Measurements from ENCODE around the gene TM2D3.

Gene TM2D3

GRCh38 chr15:101625184-101625583 is 27.0 kb downstream of the TM2D3 start:
- DNase-seq (ENCODE audit: extremely low spot score) = no peak
- POLR2A ChIA-PET = no interaction called here
- TF ChIP-seq HDGF (IDR thresholded peaks at IDR 0.05; ENCODE audit: borderline replicate concordance) = no peak
- no peak for TF ChIP-seq FOXM1 (IDR thresholded peaks at IDR 0.05; ENCODE audit: borderline replicate concordance)
- TF ChIP-seq ELF4 (IDR thresholded peaks at IDR 0.05) = no peak
- TF ChIP-seq L3MBTL2 (conservative IDR thresholded peaks at IDR 0.05) = no peak
- TF ChIP-seq FOXK2 (IDR thresholded peaks at IDR 0.05) = no peak
- no peak for TF ChIP-seq BHLHE40 (IDR thresholded peaks at IDR 0.05; ENCODE audit: borderline replicate concordance)
- no peak for TF ChIP-seq LEF1 (IDR thresholded peaks at IDR 0.05; ENCODE audit: borderline replicate concordance)
- TF ChIP-seq TARDBP (IDR thresholded peaks at IDR 0.05) = no peak
- no peak for TF ChIP-seq SP1 (IDR thresholded peaks at IDR 0.05)
- no peak for TF ChIP-seq FOXA1 (IDR thresholded peaks at IDR 0.05)
- TF ChIP-seq ARNT (IDR thresholded peaks at IDR 0.05) = no peak
- TF ChIP-seq CTBP1 (IDR thresholded peaks at IDR 0.05; ENCODE audit: borderline replicate concordance) = no peak
- CTCF ChIA-PET = interaction anchor here (1.4 kb wide), 1 partner anchor 16 kb away, joined by 5 read pairs; no protein-coding TSS in a partner anchor

- POLR2A ChIA-PET = interaction anchor here (0.6 kb wide), 1 partner anchor 999 kb away, joined by 3 read pairs; no protein-coding TSS in a partner anchor
- no peak for DNase-seq (ENCODE audit: extremely low spot score)
- TF ChIP-seq HDGF (IDR thresholded peaks at IDR 0.05; ENCODE audit: borderline replicate concordance) = no peak
- no peak for TF ChIP-seq TARDBP (IDR thresholded peaks at IDR 0.05)
- no peak for TF ChIP-seq NFRKB (IDR thresholded peaks at IDR 0.05)
- no peak for TF ChIP-seq SP1 (IDR thresholded peaks at IDR 0.05)
- no peak for TF ChIP-seq BHLHE40 (IDR thresholded peaks at IDR 0.05; ENCODE audit: borderline replicate concordance)
- no peak for TF ChIP-seq LEF1 (IDR thresholded peaks at IDR 0.05; ENCODE audit: borderline replicate concordance)
- TF ChIP-seq FOXM1 (IDR thresholded peaks at IDR 0.05; ENCODE audit: borderline replicate concordance) = no peak
- TF ChIP-seq FOXA1 (IDR thresholded peaks at IDR 0.05) = no peak
- TF ChIP-seq CTBP1 (IDR thresholded peaks at IDR 0.05; ENCODE audit: borderline replicate concordance) = no peak
- no peak for TF ChIP-seq ELF4 (IDR thresholded peaks at IDR 0.05)
- no peak for TF ChIP-seq FOXK2 (IDR thresholded peaks at IDR 0.05)
- CTCF ChIA-PET = interaction anchor here (1.4 kb wide), 1 partner anchor 18 kb away, joined by 5 read pairs; no protein-coding TSS in a partner anchor
Measured at GRCh38 chr15:101623367-101624304, 28.5 kb downstream of the TM2D3 start.

- POLR2A ChIA-PET = no interaction called here
- CTCF ChIA-PET = interaction anchor here (0.6 to 2.0 kb wide), 2 partner anchors 19 to 83 kb away, joined by 3 to 7 read pairs; no protein-coding TSS in a partner anchor
- TF ChIP-seq L3MBTL2 (conservative IDR thresholded peaks at IDR 0.05) = no peak
- no peak for TF ChIP-seq FOXA1 (IDR thresholded peaks at IDR 0.05)
- TF ChIP-seq PKNOX1 (IDR thresholded peaks at IDR 0.05) = no peak
- no peak for TF ChIP-seq SP1 (IDR thresholded peaks at IDR 0.05)
- no peak for TF ChIP-seq FOXM1 (IDR thresholded peaks at IDR 0.05; ENCODE audit: borderline replicate concordance)
- no peak for TF ChIP-seq NFRKB (IDR thresholded peaks at IDR 0.05)
- TF ChIP-seq SUZ12 (IDR thresholded peaks at IDR 0.05) = no peak
- no peak for TF ChIP-seq LEF1 (IDR thresholded peaks at IDR 0.05; ENCODE audit: borderline replicate concordance)
- no peak for DNase-seq (ENCODE audit: extremely low spot score)
Measured at GRCh38 chr15:101621961-101622360, 30.2 kb downstream of the TM2D3 start.

- POLR2A ChIA-PET = no interaction called here
- CTCF ChIA-PET = interaction anchor here (2.0 kb wide), 1 partner anchor 21 kb away, joined by 7 read pairs; no protein-coding TSS in a partner anchor
- TF ChIP-seq SUZ12 (IDR thresholded peaks at IDR 0.05) (no peak), HDGF (IDR thresholded peaks at IDR 0.05; ENCODE audit: borderline replicate concordance) (no peak), SP1 (IDR thresholded peaks at IDR 0.05) (no peak), CTBP1 (IDR thresholded peaks at IDR 0.05; ENCODE audit: borderline replicate concordance) (no peak), ZNF384 (IDR thresholded peaks at IDR 0.05) (no peak), NFRKB (IDR thresholded peaks at IDR 0.05) (no peak), BHLHE40 (IDR thresholded peaks at IDR 0.05; ENCODE audit: borderline replicate concordance) (no peak), TARDBP (IDR thresholded peaks at IDR 0.05) (no peak), LEF1 (IDR thresholded peaks at IDR 0.05; ENCODE audit: borderline replicate concordance) (no peak), FOXK2 (IDR thresholded peaks at IDR 0.05) (no peak), ARNT (IDR thresholded peaks at IDR 0.05) (no peak), L3MBTL2 (conservative IDR thresholded peaks at IDR 0.05) (no peak), PKNOX1 (IDR thresholded peaks at IDR 0.05) (no peak), ELF4 (IDR thresholded peaks at IDR 0.05) (no peak), FOXM1 (IDR thresholded peaks at IDR 0.05; ENCODE audit: borderline replicate concordance) (no peak), FOXA1 (IDR thresholded peaks at IDR 0.05) (no peak)
- peak; percentile 16 for DNase-seq (ENCODE audit: extremely low spot score)
Measured at GRCh38 chr15:101620671-101621070, 31.5 kb downstream of the TM2D3 start.

GRCh38 chr15:101619615-101619865 is 32.6 kb downstream of the TM2D3 start:
- TF ChIP-seq L3MBTL2 (conservative IDR thresholded peaks at IDR 0.05) = no peak
- no peak for TF ChIP-seq PKNOX1 (IDR thresholded peaks at IDR 0.05)
- no peak for TF ChIP-seq SP1 (IDR thresholded peaks at IDR 0.05)
- TF ChIP-seq CTBP1 (IDR thresholded peaks at IDR 0.05; ENCODE audit: borderline replicate concordance) = no peak
- no peak for TF ChIP-seq TARDBP (IDR thresholded peaks at IDR 0.05)
- TF ChIP-seq SUZ12 (IDR thresholded peaks at IDR 0.05) = no peak
- TF ChIP-seq FOXA1 (IDR thresholded peaks at IDR 0.05) = no peak
- no peak for TF ChIP-seq FOXK2 (IDR thresholded peaks at IDR 0.05)
- TF ChIP-seq ELF4 (IDR thresholded peaks at IDR 0.05) = no peak
- TF ChIP-seq NFRKB (IDR thresholded peaks at IDR 0.05) = no peak
- TF ChIP-seq BHLHE40 (IDR thresholded peaks at IDR 0.05; ENCODE audit: borderline replicate concordance) = no peak
- no peak for TF ChIP-seq ZNF384 (IDR thresholded peaks at IDR 0.05)
- no peak for TF ChIP-seq LEF1 (IDR thresholded peaks at IDR 0.05; ENCODE audit: borderline replicate concordance)
- no peak for TF ChIP-seq FOXM1 (IDR thresholded peaks at IDR 0.05; ENCODE audit: borderline replicate concordance)
- no peak for TF ChIP-seq ARNT (IDR thresholded peaks at IDR 0.05)
- TF ChIP-seq HDGF (IDR thresholded peaks at IDR 0.05; ENCODE audit: borderline replicate concordance) = no peak
- no peak for DNase-seq (ENCODE audit: extremely low spot score)
- CTCF ChIA-PET = no interaction called here
- POLR2A ChIA-PET = no interaction called here

Data from HEK293T (cell line).